K562 (cell line): ENCODE measurements around the gene PYM1. TPM values are rescaled to one million over a fixed set of nuclear protein-coding genes. Genes with fewer than 3 reads are reported as not detected.

Experiments
- ARHGAP35 ChIP-seq: fragments of 450-650 bp; IDR thresholded peaks from 2 replicates; pipeline ENCODE4 v1.6.1; 2018; ENCODE audit not compliant: partially characterized antibody
- CBX5 ChIP-seq: IDR thresholded peaks from 2 replicates; pipeline ENCODE4 v1.6.1; 2014; ENCODE audit warnings: low read depth, borderline replicate concordance
- CHD7 ChIP-seq: fragments of 200-600 bp; sonication (generic); IDR thresholded peaks from one replicate; pipeline ENCODE4 v1.6.1; 2012; ENCODE audit warnings: mild to moderate bottlenecking, low read depth, low read length, inconsistent platforms
- ESRRB ChIP-seq: fragments of 250-450 bp; sonication (Bioruptor Pico); IDR thresholded peaks from 2 replicates; pipeline ENCODE4 v1.5.0; 2020; ENCODE audit warnings: mild to moderate bottlenecking, moderate library complexity, borderline replicate concordance
- HDAC1 ChIP-seq, 2 experiments: fragments of 450-650 bp; IDR thresholded peaks; 2 replicates each; pipeline ENCODE4 v1.6.1; 2016 to 2017; ENCODE audit warnings: inconsistent platforms in 1 of 2, mild to moderate bottlenecking in 1 of 2, moderate library complexity in 1 of 2
- HMG20A ChIP-seq: fragments of 450-650 bp; formaldehyde crosslinking; conservative IDR thresholded peaks from 2 replicates; pipeline ENCODE4 v1.4.0; 2020; ENCODE audit warnings: mild to moderate bottlenecking, mixed read lengths
- MCM3 ChIP-seq: fragments of 450-650 bp; IDR thresholded peaks from 2 replicates; pipeline ENCODE4 v1.6.1; 2016
- MTA1 ChIP-seq: fragments of 450-650 bp; IDR thresholded peaks from 2 replicates; pipeline ENCODE4 v1.6.1; 2017; ENCODE audit warnings: borderline replicate concordance
- NCOR1 ChIP-seq: fragments of 450-650 bp; IDR thresholded peaks from 2 replicates; pipeline ENCODE4 v1.6.1; 2016; ENCODE audit warnings: mild to moderate bottlenecking, moderate library complexity
- POLR2AphosphoS5 ChIP-seq: IDR thresholded peaks from 2 replicates; pipeline ENCODE4 v1.6.1; 2011; ENCODE audit warnings: mild to moderate bottlenecking, low read depth, low read length, moderate library complexity; ENCODE audit not compliant: control insufficient read depth, insufficient read depth
- PURB ChIP-seq: sonication (generic); formaldehyde crosslinking; IDR thresholded peaks from 2 replicates; pipeline ENCODE4 v1.9.0; 2021; ENCODE audit warnings: low read depth, mild to moderate bottlenecking, missing genetic modification reagents
- RBBP5 ChIP-seq: fragments of 200-600 bp; sonication (generic); IDR thresholded peaks from 2 replicates; pipeline ENCODE4 v1.6.1; 2012; ENCODE audit warnings: borderline replicate concordance, mild to moderate bottlenecking, low read length, control low read depth, inconsistent platforms; ENCODE audit not compliant: insufficient read depth, poor library complexity, severe bottlenecking
- SAP30 ChIP-seq: fragments of 200-600 bp; sonication (generic); IDR thresholded peaks from 2 replicates; pipeline ENCODE4 v1.6.1; 2012; ENCODE audit warnings: borderline replicate concordance, low read depth, mild to moderate bottlenecking, moderate library complexity, low read length, control low read depth, inconsistent platforms; ENCODE audit not compliant: insufficient read depth, poor library complexity, severe bottlenecking
- TEAD2 ChIP-seq: fragments of 450-650 bp; IDR thresholded peaks from 2 replicates; pipeline ENCODE4 v1.6.1; 2016; ENCODE audit warnings: missing genetic modification characterization, control low read depth, missing compliant biosample characterization
- XRCC5 ChIP-seq: fragments of 200-400 bp; formaldehyde crosslinking; IDR thresholded peaks from 2 replicates; pipeline ENCODE4 v1.6.1; 2017; ENCODE audit warnings: low read depth, mild to moderate bottlenecking, low read length
- ZNF217 ChIP-seq: sonication (generic); formaldehyde crosslinking; IDR thresholded peaks from 2 replicates; pipeline ENCODE4 v1.8.0; 2022; ENCODE audit warnings: mild to moderate bottlenecking, missing genetic modification reagents
- ZNF551 ChIP-seq: fragments of 250-450 bp; sonication (Bioruptor Pico); IDR thresholded peaks from 2 replicates; pipeline ENCODE4 v1.5.0; 2021; ENCODE audit warnings: mild to moderate bottlenecking, moderate library complexity
- polyA plus RNA-seq, 8 experiments: library from polyadenylated mRNA; depleted of rRNA in 4 of 8; stranded (reverse) in 5 of 8; unstranded in 3 of 8; fragments of >200 nt; fragmentation: Nextera tagmentation in 2 of 8; fragmentation: Illumina TruSeq in 1 of 8; extraction: Ambion mirVana in 2 of 8; extraction: Trizol in 1 of 8; gene quantifications; 2 replicates each; pipeline versions ENCODE4 v1.2.1 to v1.2.3, GENCODE V29; 2011 to 2014; ENCODE audit warnings: inconsistent platforms in 1 of 8, missing spikeins in 1 of 8
- total RNA-seq, 7 experiments: library from RNA; depleted of rRNA in 6 of 7; stranded (reverse); fragments of >200 nt in 6 of 7; fragmentation: Illumina TruSeq in 2 of 7; extraction: Trizol in 2 of 7; gene quantifications; 2 replicates each; pipeline versions ENCODE4 v1.2.1 to v1.2.3, GENCODE V29; 2011 to 2021; ENCODE audit warnings: low replicate concordance in 1 of 7

PYM1 gene
- total and polyA plus RNA-seq, 9 of the 15 experiments (the other 6 are each of a cell fraction or from before 2014, with no cell fraction given) = 29.0 to 51.3 (median 34.1) TPM

GRCh38 chr12:55966408-55967281, 39.0 kb upstream of the PYM1 start, which contains the start of gene CDK2 (continued):
- TF ChIP-seq MTA1 (no peak), MCM3 (no peak), NCOR1 (no peak), SAP30 (peak; percentile 72), XRCC5 (0 out of 2 replicates have a peak, but pooled peaks have one; percentile 28), CBX5 (no peak), POLR2AphosphoS5 (peak; percentile 76; the same call in 1 of the 2 replicates), HDAC1 (IDR thresholded peaks at IDR 0.05) (peak in 1 of 2 experiments; percentile 67; a peak in 1 of 4 replicates), PURB (no peak), RBBP5 (peak; percentile 71), TEAD2 (tag) (no peak), ZNF217 (CRISPR knock-in tag) (no peak), ZNF551 (CRISPR knock-in tag) (no peak), ESRRB (CRISPR knock-in tag) (no peak), HMG20A (CRISPR knock-in tag) (no peak), CHD7 (no peak), ARHGAP35 (no peak)
